Mucosa of descending colon (tissue), 3 donors: Measurements from ENCODE around the gene C16orf78. TPM values are rescaled to one million over a fixed set of nuclear protein-coding genes. Genes with fewer than 3 reads are reported as not detected.

Source experiments
- ATAC-seq: fragments of 200-7000 bp; cut with Tn5 transposase; one replicate; pipeline ENCODE4 v1.9.1; 2020; ENCODE audit warnings: mild to moderate bottlenecking, moderate library complexity
- DNase-seq, 3 donors: peaks; one replicate each; pipeline ENCODE4 v3.0.0-alpha.2; 2020
- H3K36me3 ChIP-seq: fragments of 200-600 bp; one replicate; pipeline ENCODE4 v1.8.0; 2021; ENCODE audit warnings: low read depth, mild to moderate bottlenecking
- H3K4me1 ChIP-seq: fragments of 200-600 bp; one replicate; pipeline ENCODE4 v1.8.0; 2021; ENCODE audit warnings: low read depth, mild to moderate bottlenecking
- H3K4me3 ChIP-seq: fragments of 200-600 bp; one replicate; pipeline ENCODE4 v1.8.0; 2021; ENCODE audit warnings: mild to moderate bottlenecking
- H3K9me3 ChIP-seq: fragments of 200-600 bp; one replicate; pipeline ENCODE4 v1.8.0; 2021; ENCODE audit warnings: mild to moderate bottlenecking
- CTCF ChIP-seq: fragments of 200-600 bp; IDR thresholded peaks from one replicate; pipeline ENCODE4 v1.8.0; 2022; ENCODE audit warnings: antibody characterized with exemption, mild to moderate bottlenecking
- intact Hi-C, 2 donors: fragments of 100-400 bp; cut with DNase I in 1 of 2; cut with micrococcal nuclease in 1 of 2; formaldehyde crosslinking; loops; one replicate each; pipeline versions ENCODE4 v1.11.0 to v1.11.1; 2022; cut with DNase I, micrococcal nuclease
- total RNA-seq, 3 donors: library from RNA; stranded (reverse); fragmentation: NEBNext Ultra II Directional in 2 of 3; extraction: Animal tissue kit (Norgen Biotek cat#: 25700) in 2 of 3; gene quantifications; one replicate each; pipeline versions ENCODE4 v1.2.1 to v1.2.4, GENCODE V29; 2021 to 2023
- donor health status: DM: no; HTN: no; CAD: no; lungs with moderate emphysema.
- donor health status: DM: no; HTN: no; CAD: no.
- donor health status: DM: no; HTN: yes; CAD: no.

C16orf78 gene
- total RNA-seq, 3 donors from 2014 or later = not detected

GRCh38 chr16:49436181-49436580 is 62.6 kb downstream of the C16orf78 start:
- no peak for TF ChIP-seq CTCF
- DNase-seq = no peak
- intact Hi-C loops = no loop called here
- no peaks in the 10 kb centered on the region for H3K4me1 ChIP-seq
- H3K4me3 ChIP-seq = no peak overlapping the region
- no peaks in the 10 kb centered on the region for H3K9me3 ChIP-seq
- H3K36me3 ChIP-seq = no peaks in the 10 kb centered on the region
- ATAC-seq = no peak

DNA sequence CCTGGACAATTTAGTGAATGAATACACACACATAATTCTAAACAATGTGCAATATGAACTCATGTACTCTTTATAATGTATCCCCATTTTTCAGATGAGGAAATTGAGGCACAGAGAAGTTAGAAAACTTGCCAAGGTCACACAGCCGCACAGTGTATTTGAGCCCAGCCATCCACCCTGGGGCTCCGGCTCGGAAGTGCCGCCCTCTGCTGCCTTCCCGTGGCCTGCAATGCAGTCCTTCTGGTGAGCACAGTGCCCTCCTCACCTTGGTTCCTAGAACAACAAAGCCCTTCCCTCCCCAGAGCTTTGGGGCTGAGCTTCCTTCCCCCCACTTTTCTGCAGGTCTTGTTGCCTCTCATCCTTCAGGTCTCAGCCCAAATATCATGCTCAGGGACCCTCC is 63.7 kb downstream of the C16orf78 start:
- Histone ChIP-seq H3K9me3 (no peaks in the 10 kb centered on the region), H3K36me3 (no peaks in the 10 kb centered on the region), H3K4me1 (no peaks in the 10 kb centered on the region), H3K4me3 (no peak overlapping the region)
- ATAC-seq (no peak), DNase-seq (no peak)
- no peak for TF ChIP-seq CTCF
- intact Hi-C loops = no loop called here

DNA sequence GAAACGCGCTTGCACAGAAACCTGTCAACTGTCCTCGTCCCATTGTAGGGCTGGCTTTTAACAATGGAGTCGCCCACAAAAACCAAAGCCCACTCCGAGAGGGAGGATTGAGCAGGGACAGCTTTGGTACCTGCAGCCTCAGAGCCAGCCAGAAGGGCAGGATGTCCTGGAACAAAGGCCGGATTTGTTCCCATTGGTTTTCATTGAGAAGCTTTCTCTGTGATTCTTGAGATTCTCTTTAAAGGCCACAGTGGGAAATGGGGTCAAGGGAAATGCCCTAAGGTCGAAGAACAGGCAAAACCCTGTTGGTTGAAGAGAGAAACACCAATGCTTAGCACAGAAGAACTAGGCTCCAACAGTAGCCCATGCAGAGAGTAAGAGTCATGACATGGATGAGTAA is 65.4 kb downstream of the C16orf78 start:
- ATAC-seq = no peak
- no peak for DNase-seq
- no peak for TF ChIP-seq CTCF
- H3K36me3 ChIP-seq = no peaks in the 10 kb centered on the region
- no peaks in the 10 kb centered on the region for H3K4me1 ChIP-seq
- no peaks in the 10 kb centered on the region for H3K9me3 ChIP-seq
- intact Hi-C loops = no loop called here
- no peak overlapping the region for H3K4me3 ChIP-seq

DNA sequence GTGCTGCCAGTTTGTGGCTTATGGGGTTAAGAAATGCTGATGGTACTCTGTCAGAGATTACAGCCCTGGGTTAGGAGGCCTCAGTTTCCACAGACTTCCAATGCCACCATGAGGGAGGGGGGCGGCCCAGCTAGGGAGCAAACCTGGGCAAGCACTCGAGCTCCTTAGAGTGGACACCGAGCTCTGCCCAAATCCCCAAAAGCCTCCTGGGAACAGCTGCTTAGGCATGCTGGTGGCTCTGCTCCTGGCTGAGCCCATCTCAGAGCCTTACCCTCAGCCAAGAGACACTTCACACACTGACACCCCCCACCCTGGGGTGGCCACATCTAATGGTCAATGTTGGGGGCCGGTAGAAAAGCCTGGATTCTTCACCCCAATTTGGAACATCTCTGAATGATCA is 66.1 kb downstream of the C16orf78 start:
- H3K4me3 ChIP-seq = no peak overlapping the region
- no peak for ATAC-seq
- TF ChIP-seq CTCF = no peak
- H3K36me3 ChIP-seq = no peaks in the 10 kb centered on the region
- intact Hi-C loops = no loop called here
- H3K9me3 ChIP-seq = no peaks in the 10 kb centered on the region
- H3K4me1 ChIP-seq = no peaks in the 10 kb centered on the region
- DNase-seq = no peak

DNA sequence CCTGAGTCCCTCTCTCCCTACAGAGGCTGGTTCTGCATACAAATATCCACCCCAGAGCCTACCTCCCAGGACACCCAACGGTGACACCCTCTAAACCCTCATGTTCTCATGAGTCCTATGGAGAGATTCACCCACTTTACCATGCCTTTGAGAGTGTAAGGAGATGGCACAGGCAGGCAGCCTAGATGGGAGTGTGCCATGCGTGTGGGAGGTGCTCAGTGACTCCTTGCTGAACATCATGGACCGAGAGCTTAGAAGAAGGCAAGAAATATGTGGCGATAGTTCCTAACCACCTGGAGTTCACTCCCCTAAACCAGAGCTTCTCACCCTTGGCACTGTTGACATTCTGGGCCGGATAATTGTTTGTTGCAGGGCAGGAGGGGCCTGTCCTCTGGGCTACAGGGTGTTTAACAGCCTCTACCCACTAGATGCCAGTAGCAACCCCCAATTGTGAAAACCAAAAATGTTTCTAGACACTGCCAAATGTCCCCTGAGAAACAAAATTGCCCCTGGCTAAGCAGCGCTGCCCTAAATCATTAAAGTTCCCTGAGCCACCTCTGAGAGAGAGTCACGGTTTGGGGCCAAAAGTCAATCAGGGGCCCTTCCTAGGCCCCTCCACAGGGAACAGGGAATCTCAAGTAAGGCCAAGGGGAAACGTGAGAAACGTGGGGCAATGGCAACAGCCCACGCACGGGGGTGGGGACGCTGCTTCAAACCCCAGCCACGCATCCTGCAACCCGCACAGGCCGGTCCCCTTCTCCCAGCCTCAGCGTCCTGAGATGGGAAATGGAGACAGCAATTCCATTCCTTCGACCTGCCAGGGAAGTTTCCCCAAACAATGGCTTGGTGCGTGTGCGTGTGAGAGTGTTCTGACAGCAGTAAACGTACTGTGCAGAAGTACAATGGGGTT is 66.8 kb downstream of the C16orf78 start:
- no peak for DNase-seq
- no peaks in the 10 kb centered on the region for H3K4me1 ChIP-seq

More for the DNA sequence above, 66.8 kb downstream of the C16orf78 start:
- H3K4me3 ChIP-seq = no peak overlapping the region
- no peak for ATAC-seq
- H3K9me3 ChIP-seq = no peaks in the 10 kb centered on the region
- no peak for TF ChIP-seq CTCF
- H3K36me3 ChIP-seq = no peaks in the 10 kb centered on the region
- intact Hi-C loops = no loop called here
